ENCODE data around the gene DBH.

DBH gene

GRCh38 chr9:133689151-133689763 is 53.1 kb downstream of the DBH start:
- no peak for TF ChIP-seq CTCF (IDR thresholded peaks at IDR 0.05; ENCODE audit: low read depth, low read length)
- H3K4me3 ChIP-seq (ENCODE audit: low read depth, low read length) = no peak overlapping the region
- in situ Hi-C loops (cut with HindIII; ENCODE audit: low sequenced_read_pairs) = no loop called here
- no peak for DNase-seq (ENCODE audit: low read depth, low spot score)

- in situ Hi-C loops (cut with HindIII; ENCODE audit: low sequenced_read_pairs) = no loop called here
- no peak for TF ChIP-seq CTCF (IDR thresholded peaks at IDR 0.05; ENCODE audit: low read depth, low read length)
- DNase-seq (ENCODE audit: low read depth, low spot score) = no peak
- no peak overlapping the region for H3K4me3 ChIP-seq (ENCODE audit: low read depth, low read length)
Measured at GRCh38 chr9:133690081-133690561, 54.0 kb downstream of the DBH start.

GRCh38 chr9:133691191-133691590 is 55.0 kb downstream of the DBH start:
- no peak for TF ChIP-seq CTCF (IDR thresholded peaks at IDR 0.05; ENCODE audit: low read depth, low read length)
- in situ Hi-C loops (cut with HindIII; ENCODE audit: low sequenced_read_pairs) = no loop called here
- H3K4me3 ChIP-seq (ENCODE audit: low read depth, low read length) = no peak overlapping the region
- DNase-seq (ENCODE audit: low read depth, low spot score) = no peak

GRCh38 chr9:133691626-133692363 is 55.6 kb downstream of the DBH start:
- in situ Hi-C loops (cut with HindIII; ENCODE audit: low sequenced_read_pairs) = no loop called here
- DNase-seq (ENCODE audit: low read depth, low spot score) = peak; percentile 37
- H3K4me3 ChIP-seq (ENCODE audit: low read depth, low read length) = no peak overlapping the region
- no peak for TF ChIP-seq CTCF (IDR thresholded peaks at IDR 0.05; ENCODE audit: low read depth, low read length)

- TF ChIP-seq CTCF (IDR thresholded peaks at IDR 0.05; ENCODE audit: low read depth, low read length) = no peak
- in situ Hi-C loops (cut with HindIII; ENCODE audit: low sequenced_read_pairs) = no loop called here
Measured at GRCh38 chr9:133692364-133692985, 56.3 kb downstream of the DBH start.

GRCh38 chr9:133693116-133693515 is 57.0 kb downstream of the DBH start:
- no peak for TF ChIP-seq CTCF (IDR thresholded peaks at IDR 0.05; ENCODE audit: low read depth, low read length)
- no peak overlapping the region for H3K4me3 ChIP-seq (ENCODE audit: low read depth, low read length)
- in situ Hi-C loops (cut with HindIII; ENCODE audit: low sequenced_read_pairs) = no loop called here
- DNase-seq (ENCODE audit: low read depth, low spot score) = no peak

More at GRCh38 chr9:133692364-133692985, 56.3 kb downstream of the DBH start:
- no peak for DNase-seq (ENCODE audit: low read depth, low spot score)
- no peak overlapping the region for H3K4me3 ChIP-seq (ENCODE audit: low read depth, low read length)
